GM18907 (cell line): ENCODE data around the gene MTRR.

Experiments
- ATAC-seq: cut with Tn5 transposase; IDR thresholded peaks from one replicate; pipeline ENCODE4 v1.9.1; 2021; ENCODE audit warnings: mild to moderate bottlenecking, moderate library complexity; ENCODE audit not compliant: unreplicated experiment

The MTRR gene

GRCh38 chr5:7856855-7857254 is 12.1 kb upstream of the MTRR start:
- ATAC-seq, result peak; percentile 49

- no peak for ATAC-seq
Measured at GRCh38 chr5:7857361-7857760, 11.6 kb upstream of the MTRR start.

GRCh38 chr5:7857926-7858632 is 10.9 kb upstream of the MTRR start:
- no peak for ATAC-seq

GRCh38 chr5:7866196-7866595 is 2.8 kb upstream of the MTRR start:
- no peak for ATAC-seq

- ATAC-seq, result no peak
Measured at GRCh38 chr5:7867260-7867659, 1.7 kb upstream of the MTRR start.

GRCh38 chr5:7868427-7868772 is 548 bp upstream of the MTRR start:
- no peak for ATAC-seq

GRCh38 chr5:7869474-7870136 is 657 bp downstream of the MTRR start:
- ATAC-seq, result peak; percentile 42

GRCh38 chr5:7871653-7872052 is 2.7 kb downstream of the MTRR start:
- peak; percentile 23 for ATAC-seq

- no peak for ATAC-seq
Measured at GRCh38 chr5:7872517-7873130, 3.7 kb downstream of the MTRR start.

GRCh38 chr5:7873216-7873615 is 4.3 kb downstream of the MTRR start:
- ATAC-seq, result no peak

- no peak for ATAC-seq
Measured at GRCh38 chr5:7874639-7875038, 5.7 kb downstream of the MTRR start.

- no peak for ATAC-seq
Measured at GRCh38 chr5:7875151-7875550, 6.2 kb downstream of the MTRR start.

- ATAC-seq, result peak; percentile 42
Measured at GRCh38 chr5:7876867-7877266, 7.9 kb downstream of the MTRR start.

- ATAC-seq, result no peak
Measured at GRCh38 chr5:7877851-7878250, 8.9 kb downstream of the MTRR start.

GRCh38 chr5:7878381-7878873 is 9.5 kb downstream of the MTRR start:
- peak; percentile 98 for ATAC-seq

GRCh38 chr5:7881091-7881490 is 12.1 kb downstream of the MTRR start:
- no peak for ATAC-seq

- no peak for ATAC-seq
Measured at GRCh38 chr5:7881816-7882215, 12.9 kb downstream of the MTRR start.

- no peak for ATAC-seq
Measured at GRCh38 chr5:7882926-7883325, 14.0 kb downstream of the MTRR start.

GRCh38 chr5:7884491-7885267 is 15.7 kb downstream of the MTRR start:
- no peak for ATAC-seq

- ATAC-seq, result peak; percentile 78
Measured at GRCh38 chr5:7886849-7887475, 18.0 kb downstream of the MTRR start.

GRCh38 chr5:7888901-7889300 is 20.0 kb downstream of the MTRR start:
- no peak for ATAC-seq
